Measurements from ENCODE around the gene CCDC126.

DNA sequence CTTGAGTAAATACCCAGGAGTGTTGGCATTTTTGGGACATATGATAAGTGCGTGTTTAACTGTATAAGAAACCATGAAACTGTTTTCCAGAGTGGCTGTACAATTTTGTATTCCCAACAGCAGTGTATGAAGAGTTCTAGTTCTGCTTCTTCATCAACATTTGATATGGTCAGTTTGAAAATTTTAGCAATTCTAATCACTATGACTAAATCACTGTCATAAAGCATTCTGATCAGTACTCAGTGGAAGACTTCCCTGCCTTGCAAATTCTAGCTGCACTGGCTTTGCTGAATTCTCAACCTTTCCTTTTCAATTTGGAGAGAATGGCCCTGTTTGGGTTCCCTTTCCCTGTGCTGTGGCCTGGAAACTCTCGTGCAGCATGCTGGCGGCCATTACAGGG lies 64.2 kb downstream of the CCDC126 start:
- TF ChIP-seq, protein P1, sequence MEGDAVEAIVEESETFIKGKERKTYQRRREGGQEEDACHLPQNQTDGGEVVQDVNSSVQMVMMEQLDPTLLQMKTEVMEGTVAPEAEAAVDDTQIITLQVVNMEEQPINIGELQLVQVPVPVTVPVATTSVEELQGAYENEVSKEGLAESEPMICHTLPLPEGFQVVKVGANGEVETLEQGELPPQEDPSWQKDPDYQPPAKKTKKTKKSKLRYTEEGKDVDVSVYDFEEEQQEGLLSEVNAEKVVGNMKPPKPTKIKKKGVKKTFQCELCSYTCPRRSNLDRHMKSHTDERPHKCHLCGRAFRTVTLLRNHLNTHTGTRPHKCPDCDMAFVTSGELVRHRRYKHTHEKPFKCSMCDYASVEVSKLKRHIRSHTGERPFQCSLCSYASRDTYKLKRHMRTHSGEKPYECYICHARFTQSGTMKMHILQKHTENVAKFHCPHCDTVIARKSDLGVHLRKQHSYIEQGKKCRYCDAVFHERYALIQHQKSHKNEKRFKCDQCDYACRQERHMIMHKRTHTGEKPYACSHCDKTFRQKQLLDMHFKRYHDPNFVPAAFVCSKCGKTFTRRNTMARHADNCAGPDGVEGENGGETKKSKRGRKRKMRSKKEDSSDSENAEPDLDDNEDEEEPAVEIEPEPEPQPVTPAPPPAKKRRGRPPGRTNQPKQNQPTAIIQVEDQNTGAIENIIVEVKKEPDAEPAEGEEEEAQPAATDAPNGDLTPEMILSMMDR (IDR thresholded peaks at IDR 0.05), result no peak
- TF ChIP-seq POLR2AphosphoS5 (IDR thresholded peaks at IDR 0.05), result no peak
